ENCODE measurements around the gene CBLB. TPM values are rescaled to one million over a fixed set of nuclear protein-coding genes. Genes with fewer than 3 reads are reported as not detected.

Gene CBLB
- total RNA-seq, 1 experiment from 2014 or later = 8.6 TPM

DNA sequence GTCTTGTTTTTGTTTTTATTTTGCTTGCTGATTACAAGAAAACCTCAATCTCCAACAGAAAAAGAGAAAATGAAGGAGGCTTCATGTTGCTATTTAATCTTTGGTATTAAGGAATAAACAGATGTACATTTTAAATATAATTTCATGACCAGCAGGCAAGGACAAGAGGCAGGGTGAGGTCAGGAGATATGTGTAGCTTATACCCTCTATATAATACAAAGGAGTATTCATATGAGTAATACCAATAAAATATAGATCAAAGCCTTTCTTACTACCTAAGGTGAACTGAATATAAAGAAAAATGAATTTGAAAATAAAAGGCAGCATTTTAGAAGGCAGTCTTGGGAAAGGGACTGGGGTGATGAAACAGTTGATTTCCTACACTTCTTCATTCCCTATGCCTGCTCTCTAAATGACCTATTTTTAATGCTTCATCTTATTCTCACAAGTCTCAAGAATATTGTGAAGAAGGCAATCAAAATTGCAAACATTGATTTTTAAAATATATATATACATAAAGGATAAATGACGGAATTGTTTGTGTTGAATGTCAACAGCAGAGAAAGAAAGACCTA is 8.6 kb upstream of the CBLB start:
- Histone ChIP-seq H3K4me3 (ENCODE audit: low read depth in 2 of 2, low read length in 2 of 2) (no peak overlapping the region), H3K27ac (ENCODE audit: low read length) (no peak overlapping the region), H3K4me1 (ENCODE audit: control insufficient read depth, insufficient read depth, low read length) (no peaks in the 10 kb centered on the region), H3K27me3 (ENCODE audit: control insufficient read depth, insufficient read depth, low read length) (0 out of 2 replicates have a peak, but pooled peaks cover 2% of the 10 kb centered on the region), H3K9me3 (ENCODE audit: control insufficient read depth, insufficient read depth, low read depth, low read length) (no peaks in the 10 kb centered on the region), H3K36me3 (ENCODE audit: control insufficient read depth, insufficient read depth, low read length) (no peaks in the 10 kb centered on the region)
- ATAC-seq (no peak), DNase-seq (ENCODE audit: low read depth, low spot score) (no peak)
- ChIA-PET POLR2A (no interaction called here), CTCF (no interaction called here)
- BruUV-seq (replicated peaks) = no TSS peak
- TF ChIP-seq, protein P1, sequence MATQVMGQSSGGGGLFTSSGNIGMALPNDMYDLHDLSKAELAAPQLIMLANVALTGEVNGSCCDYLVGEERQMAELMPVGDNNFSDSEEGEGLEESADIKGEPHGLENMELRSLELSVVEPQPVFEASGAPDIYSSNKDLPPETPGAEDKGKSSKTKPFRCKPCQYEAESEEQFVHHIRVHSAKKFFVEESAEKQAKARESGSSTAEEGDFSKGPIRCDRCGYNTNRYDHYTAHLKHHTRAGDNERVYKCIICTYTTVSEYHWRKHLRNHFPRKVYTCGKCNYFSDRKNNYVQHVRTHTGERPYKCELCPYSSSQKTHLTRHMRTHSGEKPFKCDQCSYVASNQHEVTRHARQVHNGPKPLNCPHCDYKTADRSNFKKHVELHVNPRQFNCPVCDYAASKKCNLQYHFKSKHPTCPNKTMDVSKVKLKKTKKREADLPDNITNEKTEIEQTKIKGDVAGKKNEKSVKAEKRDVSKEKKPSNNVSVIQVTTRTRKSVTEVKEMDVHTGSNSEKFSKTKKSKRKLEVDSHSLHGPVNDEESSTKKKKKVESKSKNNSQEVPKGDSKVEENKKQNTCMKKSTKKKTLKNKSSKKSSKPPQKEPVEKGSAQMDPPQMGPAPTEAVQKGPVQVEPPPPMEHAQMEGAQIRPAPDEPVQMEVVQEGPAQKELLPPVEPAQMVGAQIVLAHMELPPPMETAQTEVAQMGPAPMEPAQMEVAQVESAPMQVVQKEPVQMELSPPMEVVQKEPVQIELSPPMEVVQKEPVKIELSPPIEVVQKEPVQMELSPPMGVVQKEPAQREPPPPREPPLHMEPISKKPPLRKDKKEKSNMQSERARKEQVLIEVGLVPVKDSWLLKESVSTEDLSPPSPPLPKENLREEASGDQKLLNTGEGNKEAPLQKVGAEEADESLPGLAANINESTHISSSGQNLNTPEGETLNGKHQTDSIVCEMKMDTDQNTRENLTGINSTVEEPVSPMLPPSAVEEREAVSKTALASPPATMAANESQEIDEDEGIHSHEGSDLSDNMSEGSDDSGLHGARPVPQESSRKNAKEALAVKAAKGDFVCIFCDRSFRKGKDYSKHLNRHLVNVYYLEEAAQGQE (IDR thresholded peaks at IDR 0.05; ENCODE audit: insufficient read depth in 1 of 2, low read depth in 2 of 2, low read length in 1 of 2) = no peak
- TF ChIP-seq POLR2AphosphoS5 (IDR thresholded peaks at IDR 0.05; ENCODE audit: low read depth, low read length) (no peak), TCF7L2 (IDR thresholded peaks at IDR 0.05; ENCODE audit: low read depth, low read length) (no peak), SIN3A (IDR thresholded peaks at IDR 0.05; ENCODE audit: borderline replicate concordance, insufficient read depth, low read depth, low read length) (no peak)
- TF ChIP-seq, protein P2, sequence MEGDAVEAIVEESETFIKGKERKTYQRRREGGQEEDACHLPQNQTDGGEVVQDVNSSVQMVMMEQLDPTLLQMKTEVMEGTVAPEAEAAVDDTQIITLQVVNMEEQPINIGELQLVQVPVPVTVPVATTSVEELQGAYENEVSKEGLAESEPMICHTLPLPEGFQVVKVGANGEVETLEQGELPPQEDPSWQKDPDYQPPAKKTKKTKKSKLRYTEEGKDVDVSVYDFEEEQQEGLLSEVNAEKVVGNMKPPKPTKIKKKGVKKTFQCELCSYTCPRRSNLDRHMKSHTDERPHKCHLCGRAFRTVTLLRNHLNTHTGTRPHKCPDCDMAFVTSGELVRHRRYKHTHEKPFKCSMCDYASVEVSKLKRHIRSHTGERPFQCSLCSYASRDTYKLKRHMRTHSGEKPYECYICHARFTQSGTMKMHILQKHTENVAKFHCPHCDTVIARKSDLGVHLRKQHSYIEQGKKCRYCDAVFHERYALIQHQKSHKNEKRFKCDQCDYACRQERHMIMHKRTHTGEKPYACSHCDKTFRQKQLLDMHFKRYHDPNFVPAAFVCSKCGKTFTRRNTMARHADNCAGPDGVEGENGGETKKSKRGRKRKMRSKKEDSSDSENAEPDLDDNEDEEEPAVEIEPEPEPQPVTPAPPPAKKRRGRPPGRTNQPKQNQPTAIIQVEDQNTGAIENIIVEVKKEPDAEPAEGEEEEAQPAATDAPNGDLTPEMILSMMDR (IDR thresholded peaks at IDR 0.05) = no peak
- intact Hi-C loops (cut with micrococcal nuclease; ENCODE audit: unreplicated experiment) = no loop called here
- in situ Hi-C loops (cut with HindIII; ENCODE audit: low pct_unique_long_range_greater_than_20kb, low sequenced_read_pairs) = no loop called here

DNA sequence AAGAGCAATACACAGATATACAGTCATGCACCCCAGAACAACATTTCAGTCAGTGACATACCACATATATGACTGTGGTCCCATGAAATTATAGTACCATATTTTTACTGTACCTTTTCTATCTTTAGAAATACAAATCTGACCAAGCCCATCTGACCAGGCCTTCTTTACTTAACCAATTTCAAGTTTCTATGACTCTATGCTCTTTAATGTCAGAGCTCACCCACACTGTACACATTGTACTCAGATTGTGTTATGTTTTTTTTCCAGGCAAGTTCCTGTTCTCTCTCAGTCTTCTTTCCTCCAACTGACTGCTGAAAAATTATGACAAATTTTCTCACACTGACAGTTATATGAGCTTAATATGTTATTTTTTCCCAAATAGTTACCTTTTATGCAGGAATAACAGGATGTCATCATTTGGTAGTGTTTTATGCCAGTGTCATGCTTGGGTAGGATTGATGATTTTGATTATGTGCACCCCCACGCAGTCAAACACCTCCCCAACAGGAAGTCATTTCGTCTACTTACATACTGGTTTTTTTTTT is 8.0 kb upstream of the CBLB start:
- DNase-seq (ENCODE audit: low read depth, low spot score) (no peak), ATAC-seq (no peak)
- ChIA-PET POLR2A (no interaction called here), CTCF (no interaction called here)
- Histone ChIP-seq H3K4me1 (ENCODE audit: control insufficient read depth, insufficient read depth, low read length) (no peaks in the 10 kb centered on the region), H3K27ac (ENCODE audit: low read length) (no peak overlapping the region), H3K9me3 (ENCODE audit: control insufficient read depth, insufficient read depth, low read depth, low read length) (no peaks in the 10 kb centered on the region), H3K4me3 (ENCODE audit: low read depth in 2 of 2, low read length in 2 of 2) (no peak overlapping the region), H3K36me3 (ENCODE audit: control insufficient read depth, insufficient read depth, low read length) (no peaks in the 10 kb centered on the region), H3K27me3 (ENCODE audit: control insufficient read depth, insufficient read depth, low read length) (0 out of 2 replicates have a peak, but pooled peaks cover 2% of the 10 kb centered on the region)
- intact Hi-C loops (cut with micrococcal nuclease; ENCODE audit: unreplicated experiment) = no loop called here
- no peak for TF ChIP-seq TCF7L2 (IDR thresholded peaks at IDR 0.05; ENCODE audit: low read depth, low read length)
- no peak for TF ChIP-seq POLR2AphosphoS5 (IDR thresholded peaks at IDR 0.05; ENCODE audit: low read depth, low read length)
- TF ChIP-seq, protein P2 (IDR thresholded peaks at IDR 0.05) = no peak
- BruUV-seq (replicated peaks) = no TSS peak
- in situ Hi-C loops (cut with HindIII; ENCODE audit: low pct_unique_long_range_greater_than_20kb, low sequenced_read_pairs) = no loop called here
